Measurements from ENCODE around the gene TAB2.

- TF ChIP-seq CTCF (IDR thresholded peaks at IDR 0.05) (no peak), POLR2A (IDR thresholded peaks at IDR 0.05) (no peak), POLR2AphosphoS5 (IDR thresholded peaks at IDR 0.05) (no peak)
Measured at GRCh38 chr6:149311766-149312165, 5.7 kb upstream of the TAB2 start.
